SH-SY5Y (cell line): Measurements from ENCODE around the gene SLC16A8.

Source experiments
- GATA2 ChIP-seq: IDR thresholded peaks from 2 replicates; pipeline ENCODE4 v1.6.1; 2011; ENCODE audit warnings: mild to moderate bottlenecking, low read depth, low read length
- GATA3 ChIP-seq: IDR thresholded peaks from 2 replicates; pipeline ENCODE4 v1.6.1; 2011; ENCODE audit warnings: low read depth, mild to moderate bottlenecking, low read length, moderate library complexity

GRCh38 chr22:38132136-38132535, 48.2 kb upstream of the SLC16A8 start:
- TF ChIP-seq GATA2 (no peak), GATA3 (no peak)
